SK-N-SH (cell line): Measurements from ENCODE around the gene SMCO4.
"Not testable (repeated sequence)": the region's sequence is repeated elsewhere in the genome, so short reads cannot be mapped to it uniquely, and the experiment has no call there.

Experiments
- EP300 ChIP-seq, 2 experiments: IDR thresholded peaks; 2 replicates each; pipeline versions ENCODE4 v1.4.0 to v1.6.1; 2012; ENCODE audit warnings: borderline replicate concordance in 1 of 2, low read depth in 1 of 2, low read length in 1 of 2
- NRF1 ChIP-seq: IDR thresholded peaks from 2 replicates; pipeline ENCODE4 v1.6.1; 2012; ENCODE audit warnings: low read depth, mild to moderate bottlenecking, low read length
- POLR2AphosphoS5 ChIP-seq: IDR thresholded peaks from 2 replicates; pipeline ENCODE4 v1.6.1; 2012; ENCODE audit warnings: low read depth, low read length
- RAD21 ChIP-seq: IDR thresholded peaks from 2 replicates; pipeline ENCODE4 v1.6.1; 2012; ENCODE audit warnings: mild to moderate bottlenecking, low read length
- RFX5 ChIP-seq: IDR thresholded peaks from 2 replicates; pipeline ENCODE4 v1.6.1; 2012; ENCODE audit warnings: mild to moderate bottlenecking, improper control_type of control experiment, low read length
- TCF12 ChIP-seq: IDR thresholded peaks from 2 replicates; pipeline ENCODE4 v1.4.0; 2012
- YY1 ChIP-seq: IDR thresholded peaks from 2 replicates; pipeline ENCODE4 v1.4.0; 2012; ENCODE audit warnings: low read depth, mild to moderate bottlenecking
- TF ChIP-seq, protein P1 (sequence below): IDR thresholded peaks from 2 replicates; pipeline ENCODE4 v1.4.0; 2012; ENCODE audit warnings: low read depth
- TF ChIP-seq, protein P2 (sequence below): fragments of 200-600 bp; sonication (generic); IDR thresholded peaks from 2 replicates; pipeline ENCODE4 v1.6.1; 2017; ENCODE audit warnings: antibody characterized with exemption, mild to moderate bottlenecking, moderate library complexity

DNA sequence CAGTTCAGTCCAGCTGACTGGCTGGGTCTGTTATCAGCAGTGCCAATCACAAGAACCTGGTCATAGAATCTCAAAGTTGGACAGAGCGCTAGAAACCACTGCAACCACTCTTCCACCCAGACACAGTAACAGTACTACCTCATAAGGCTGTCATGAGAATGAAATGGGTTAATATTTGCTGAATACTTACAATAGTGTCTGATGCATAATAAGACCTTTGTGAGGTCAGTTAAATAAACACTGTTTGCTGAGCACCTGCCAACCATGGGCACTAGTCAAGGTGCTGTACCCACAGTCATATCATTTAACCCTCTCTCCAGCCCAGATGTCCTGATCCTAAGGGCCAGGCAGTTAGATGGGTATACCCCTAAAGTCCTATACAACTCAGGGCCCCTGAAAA lies 44.2 kb upstream of the SMCO4 start:
- TF ChIP-seq EP300 (IDR thresholded peaks at IDR 0.05; ENCODE audit: borderline replicate concordance in 1 of 2, low read depth in 1 of 2, low read length in 1 of 2); POLR2AphosphoS5; RAD21; NRF1; RFX5; TCF12; YY1: not testable (repeated sequence)
- TF ChIP-seq, protein P1, sequence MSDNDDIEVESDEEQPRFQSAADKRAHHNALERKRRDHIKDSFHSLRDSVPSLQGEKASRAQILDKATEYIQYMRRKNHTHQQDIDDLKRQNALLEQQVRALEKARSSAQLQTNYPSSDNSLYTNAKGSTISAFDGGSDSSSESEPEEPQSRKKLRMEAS, result not testable (repeated sequence)
- TF ChIP-seq, protein P2, sequence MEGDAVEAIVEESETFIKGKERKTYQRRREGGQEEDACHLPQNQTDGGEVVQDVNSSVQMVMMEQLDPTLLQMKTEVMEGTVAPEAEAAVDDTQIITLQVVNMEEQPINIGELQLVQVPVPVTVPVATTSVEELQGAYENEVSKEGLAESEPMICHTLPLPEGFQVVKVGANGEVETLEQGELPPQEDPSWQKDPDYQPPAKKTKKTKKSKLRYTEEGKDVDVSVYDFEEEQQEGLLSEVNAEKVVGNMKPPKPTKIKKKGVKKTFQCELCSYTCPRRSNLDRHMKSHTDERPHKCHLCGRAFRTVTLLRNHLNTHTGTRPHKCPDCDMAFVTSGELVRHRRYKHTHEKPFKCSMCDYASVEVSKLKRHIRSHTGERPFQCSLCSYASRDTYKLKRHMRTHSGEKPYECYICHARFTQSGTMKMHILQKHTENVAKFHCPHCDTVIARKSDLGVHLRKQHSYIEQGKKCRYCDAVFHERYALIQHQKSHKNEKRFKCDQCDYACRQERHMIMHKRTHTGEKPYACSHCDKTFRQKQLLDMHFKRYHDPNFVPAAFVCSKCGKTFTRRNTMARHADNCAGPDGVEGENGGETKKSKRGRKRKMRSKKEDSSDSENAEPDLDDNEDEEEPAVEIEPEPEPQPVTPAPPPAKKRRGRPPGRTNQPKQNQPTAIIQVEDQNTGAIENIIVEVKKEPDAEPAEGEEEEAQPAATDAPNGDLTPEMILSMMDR, result not testable (repeated sequence)
